ENCODE measurements around the gene ACTR1B. TPM values are rescaled to one million over a fixed set of nuclear protein-coding genes. Genes with fewer than 3 reads are reported as not detected.

ACTR1B gene
- total and polyA plus RNA-seq, 7 donors = 38.3 to 65.4 (median 50.9) TPM

DNA sequence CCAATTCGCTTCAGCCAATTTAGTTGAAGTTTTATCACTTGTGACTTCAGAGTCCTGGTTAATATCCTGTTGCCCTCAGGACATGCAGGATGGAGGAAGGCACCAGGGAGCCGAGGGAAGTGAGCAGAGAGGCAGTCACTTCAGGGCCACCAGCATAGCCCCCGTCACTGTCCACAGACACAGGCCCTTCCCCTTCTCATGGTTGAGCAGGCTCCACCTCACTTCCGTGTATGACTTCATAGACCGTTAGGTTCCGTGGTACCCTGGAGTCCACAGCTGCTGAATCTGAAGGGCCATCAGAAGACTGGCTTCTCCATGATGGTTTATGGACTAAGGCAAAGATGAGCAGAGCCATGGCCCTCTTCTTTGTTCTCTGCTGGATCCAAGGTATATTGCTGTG is 5.6 kb upstream of the ACTR1B start, which contains the start of gene C2orf92:
TSS of gene C2orf92 (plus strand) at position 266 of the 400 bp plus-strand sequence. CDS start at position 342, 76 bp downstream.
- intact Hi-C loops (cut with DNase I) = loop anchor here in 1 of 2 donors (10.0 kb wide), 1 partner anchor 75 kb away; no protein-coding TSS in a partner anchor
- no peak within 1 kb of the TSS for H3K4me3 ChIP-seq
- WGBS, 3 donors = 87 to 92% (median 90%) methylated on average over 6 of the region's 6 CpGs
- ATAC-seq (no peak), DNase-seq (no peak)
- TF ChIP-seq, protein P1, sequence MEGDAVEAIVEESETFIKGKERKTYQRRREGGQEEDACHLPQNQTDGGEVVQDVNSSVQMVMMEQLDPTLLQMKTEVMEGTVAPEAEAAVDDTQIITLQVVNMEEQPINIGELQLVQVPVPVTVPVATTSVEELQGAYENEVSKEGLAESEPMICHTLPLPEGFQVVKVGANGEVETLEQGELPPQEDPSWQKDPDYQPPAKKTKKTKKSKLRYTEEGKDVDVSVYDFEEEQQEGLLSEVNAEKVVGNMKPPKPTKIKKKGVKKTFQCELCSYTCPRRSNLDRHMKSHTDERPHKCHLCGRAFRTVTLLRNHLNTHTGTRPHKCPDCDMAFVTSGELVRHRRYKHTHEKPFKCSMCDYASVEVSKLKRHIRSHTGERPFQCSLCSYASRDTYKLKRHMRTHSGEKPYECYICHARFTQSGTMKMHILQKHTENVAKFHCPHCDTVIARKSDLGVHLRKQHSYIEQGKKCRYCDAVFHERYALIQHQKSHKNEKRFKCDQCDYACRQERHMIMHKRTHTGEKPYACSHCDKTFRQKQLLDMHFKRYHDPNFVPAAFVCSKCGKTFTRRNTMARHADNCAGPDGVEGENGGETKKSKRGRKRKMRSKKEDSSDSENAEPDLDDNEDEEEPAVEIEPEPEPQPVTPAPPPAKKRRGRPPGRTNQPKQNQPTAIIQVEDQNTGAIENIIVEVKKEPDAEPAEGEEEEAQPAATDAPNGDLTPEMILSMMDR (IDR thresholded peaks at IDR 0.05) = no peak
- no peaks in the 10 kb centered on the region for H3K27me3 ChIP-seq (ENCODE audit: insufficient read depth in 3 of 3, low read length in 2 of 3)
- no peaks in the 10 kb centered on the region for H3K4me1 ChIP-seq
- H3K9me3 ChIP-seq = no peaks in the 10 kb centered on the region
- no peaks in the 10 kb centered on the region for H3K36me3 ChIP-seq (ENCODE audit: insufficient read depth in 1 of 2, low read depth in 1 of 2)
- H3K27ac ChIP-seq = no peak within 1 kb of the TSS

DNA sequence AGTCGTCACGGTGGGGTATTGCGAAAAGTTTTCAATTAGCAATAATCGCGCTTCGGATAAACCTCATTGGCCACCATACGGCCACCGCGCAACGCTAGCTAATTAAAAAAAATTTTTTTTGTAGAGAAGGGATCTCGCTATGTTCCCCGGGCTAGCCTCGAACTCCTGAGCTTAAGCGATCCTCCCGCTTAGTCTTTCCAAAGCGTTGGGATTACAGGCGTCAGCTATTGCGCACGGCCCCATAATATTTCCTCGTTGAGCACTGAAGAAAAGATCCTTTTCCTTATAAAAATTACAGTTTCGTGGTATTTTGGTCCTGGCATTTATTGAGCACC is 759 bp upstream of the ACTR1B start:
- ATAC-seq (peak in 1 of 4 donors; percentile 8), DNase-seq (no peak)
- Histone ChIP-seq H3K4me3 (peak overlapping the region; percentile 84), H3K36me3 (ENCODE audit: insufficient read depth in 1 of 2, low read depth in 1 of 2) (peaks cover 0 to 7% of the 10 kb centered on the region in 2 donors), H3K4me1 (peaks cover 24% of the 10 kb centered on the region), H3K27me3 (ENCODE audit: insufficient read depth in 3 of 3, low read length in 2 of 3) (no peaks in the 10 kb centered on the region), H3K9me3 (no peaks in the 10 kb centered on the region), H3K27ac (peak overlapping the region; percentile 98)
- intact Hi-C loops (cut with DNase I) = loop anchor here in 1 of 2 donors (2.0 to 10.0 kb wide), 2 partner anchors 32 to 70 kb away; no protein-coding TSS in a partner anchor
- TF ChIP-seq, protein P1 (IDR thresholded peaks at IDR 0.05) = no peak
- WGBS, 3 donors = 5% methylated on average over 21 of the region's 21 CpGs

DNA sequence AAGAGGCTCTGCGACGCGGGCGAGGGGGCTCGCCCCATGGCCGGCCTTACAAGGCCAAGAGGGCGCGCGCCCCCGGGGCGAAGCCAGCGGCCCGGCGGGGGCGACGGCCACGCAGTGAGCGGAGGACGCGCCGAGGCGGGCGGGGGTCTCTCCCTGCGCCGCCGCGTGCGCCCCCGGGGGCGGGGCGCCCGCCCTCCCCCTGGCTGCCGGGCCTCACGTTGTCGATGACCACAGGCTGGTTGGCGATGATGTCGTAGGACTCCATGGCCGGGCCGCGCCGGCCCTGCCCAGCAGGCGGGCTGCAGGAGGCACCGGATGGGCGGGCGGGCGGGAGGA is 250 bp downstream of the ACTR1B start:
- intact Hi-C loops (cut with DNase I) = loop anchor here (1.0 to 10.0 kb wide), 3 partner anchors 17 to 69 kb away; partner anchors contain the start of gene COX5B (in 1 of the 2)
- DNase-seq (no peak), ATAC-seq (no peak)
- Histone ChIP-seq H3K9me3 (no peaks in the 10 kb centered on the region), H3K27ac (peak overlapping the region; percentile 98), H3K27me3 (ENCODE audit: insufficient read depth in 3 of 3, low read length in 2 of 3) (no peaks in the 10 kb centered on the region), H3K4me1 (peaks cover 24% of the 10 kb centered on the region), H3K36me3 (ENCODE audit: insufficient read depth in 1 of 2, low read depth in 1 of 2) (peaks cover 2 to 17% of the 10 kb centered on the region in 2 donors), H3K4me3 (peak overlapping the region; percentile 84)
- TF ChIP-seq, protein P1 (IDR thresholded peaks at IDR 0.05) = no peak
- WGBS, 3 donors = 0 to 2% (median 1%) methylated on average over 8 to 46 of the region's 46 CpGs

DNA sequence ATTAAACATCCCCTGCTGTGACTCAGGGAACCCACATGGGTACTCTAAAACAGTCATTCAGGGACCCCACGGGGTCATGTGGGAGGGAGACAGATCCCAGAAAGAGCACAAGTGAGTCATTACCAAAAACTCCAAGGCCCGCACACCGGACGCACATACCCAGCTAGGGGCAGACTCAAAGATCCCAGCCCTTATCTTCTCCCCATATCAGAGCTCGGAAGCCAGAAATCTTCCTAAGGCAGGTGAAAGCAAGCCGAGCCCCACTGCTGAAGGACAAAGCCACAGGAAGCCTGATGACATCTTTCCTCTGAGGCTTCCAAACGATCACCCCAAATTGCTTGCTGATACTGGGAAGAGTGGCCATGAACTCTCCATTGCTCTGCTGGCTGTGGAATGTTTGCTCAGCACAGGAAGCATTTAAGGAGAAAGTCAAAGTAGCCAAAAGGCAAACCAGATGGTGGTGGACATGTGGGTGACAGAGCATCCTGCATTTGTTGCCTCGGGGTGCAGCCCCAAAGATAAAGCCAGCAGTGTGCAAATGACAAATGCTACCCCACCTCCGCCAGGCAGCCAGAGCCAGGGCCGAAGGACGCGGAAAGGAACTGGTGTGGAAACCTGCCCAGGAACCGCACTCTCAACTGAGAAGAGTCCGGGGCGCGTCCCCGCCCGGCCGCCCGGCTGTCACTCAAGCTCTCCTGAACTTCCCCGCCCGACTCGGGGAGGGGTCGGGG is 784 bp downstream of the ACTR1B start:
- 0 to 3% (median 1%) methylated on average over 16 to 24 of the region's 24 CpGs for WGBS, 3 donors
- TF ChIP-seq, protein P1 (IDR thresholded peaks at IDR 0.05) = no peak
- DNase-seq (peak; percentile 76 to 86), ATAC-seq (peak; percentile 38 to 60 (median 46))
- intact Hi-C loops (cut with DNase I) = loop anchor here (1.0 to 10.0 kb wide), 3 partner anchors 17 to 68 kb away; partner anchors contain the start of gene COX5B (in 2 of the 2)
- Histone ChIP-seq H3K4me1 (peaks cover 24% of the 10 kb centered on the region), H3K4me3 (peak overlapping the region; percentile 84), H3K27me3 (ENCODE audit: insufficient read depth in 3 of 3, low read length in 2 of 3) (no peaks in the 10 kb centered on the region), H3K36me3 (ENCODE audit: insufficient read depth in 1 of 2, low read depth in 1 of 2) (peaks cover 6 to 22% of the 10 kb centered on the region in 2 donors), H3K9me3 (no peaks in the 10 kb centered on the region), H3K27ac (peak overlapping the region; percentile 98)
